HG02981 (cell line): ENCODE measurements around the gene NAPA.

ENCODE experiments used
- ATAC-seq: cut with Tn5 transposase; IDR thresholded peaks from one replicate; pipeline ENCODE4 v1.9.1; 2021; ENCODE audit warnings: mild to moderate bottlenecking, moderate library complexity; ENCODE audit not compliant: unreplicated experiment

NAPA gene

DNA sequence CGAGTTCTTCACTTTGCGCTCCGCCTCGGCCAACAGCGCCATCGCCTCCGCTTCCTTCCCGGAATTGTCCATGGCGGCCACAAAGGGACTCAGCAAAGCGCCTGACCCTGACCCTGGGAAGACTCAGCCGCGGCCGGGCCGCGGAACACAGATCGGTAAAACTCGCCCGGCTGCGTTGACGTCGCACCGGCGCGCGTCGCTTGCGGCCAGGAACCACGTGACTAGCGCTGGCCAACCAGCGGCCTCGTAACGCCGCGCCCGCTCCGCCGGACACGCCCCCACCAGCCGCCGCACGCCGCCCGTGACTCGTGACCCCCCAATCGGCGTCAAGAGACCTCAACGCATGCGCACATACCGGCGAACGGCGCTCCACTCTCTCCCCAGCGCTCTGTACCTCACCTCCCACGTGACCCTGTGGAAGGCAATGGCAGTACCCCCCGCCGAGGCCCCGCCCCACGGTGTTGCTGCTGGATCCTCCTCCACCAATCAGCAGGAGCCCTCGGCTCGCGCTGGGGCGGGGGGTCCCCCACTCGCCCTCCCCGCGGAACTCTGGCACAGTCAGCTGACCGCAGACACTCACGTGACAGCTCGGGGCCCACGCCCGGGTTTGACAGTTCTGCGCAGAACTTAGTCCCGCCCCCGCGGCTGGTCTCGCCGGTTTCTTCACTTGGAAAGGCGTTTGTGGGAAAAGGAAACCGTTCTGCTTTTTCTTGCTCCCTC lies at the start of gene NAPA:
Gene NAPA (minus strand): TSS at position 195 of the 720 bp plus-strand sequence. CDS start 123 bp downstream, at position 72.
- ATAC-seq = peak; percentile 81

DNA sequence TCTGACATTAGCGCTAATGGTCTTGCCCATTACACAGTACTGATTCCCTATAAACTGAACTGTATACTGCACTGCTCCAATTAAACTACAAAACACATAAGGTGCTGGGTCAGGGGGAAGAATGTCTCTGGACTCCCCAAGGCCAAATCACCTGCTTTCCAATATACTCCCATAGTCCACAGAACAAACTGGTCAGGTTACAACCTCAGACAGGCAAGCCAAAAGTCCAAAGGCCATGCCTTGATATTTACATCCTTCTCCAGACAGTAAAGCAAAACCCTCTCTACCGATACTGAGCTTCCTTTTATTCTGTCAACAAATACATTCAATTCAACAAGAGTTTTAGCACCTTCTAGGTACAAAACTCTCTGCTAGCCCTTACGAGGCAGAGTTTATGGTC lies 49.2 kb upstream of the NAPA start:
- no peak for ATAC-seq

DNA sequence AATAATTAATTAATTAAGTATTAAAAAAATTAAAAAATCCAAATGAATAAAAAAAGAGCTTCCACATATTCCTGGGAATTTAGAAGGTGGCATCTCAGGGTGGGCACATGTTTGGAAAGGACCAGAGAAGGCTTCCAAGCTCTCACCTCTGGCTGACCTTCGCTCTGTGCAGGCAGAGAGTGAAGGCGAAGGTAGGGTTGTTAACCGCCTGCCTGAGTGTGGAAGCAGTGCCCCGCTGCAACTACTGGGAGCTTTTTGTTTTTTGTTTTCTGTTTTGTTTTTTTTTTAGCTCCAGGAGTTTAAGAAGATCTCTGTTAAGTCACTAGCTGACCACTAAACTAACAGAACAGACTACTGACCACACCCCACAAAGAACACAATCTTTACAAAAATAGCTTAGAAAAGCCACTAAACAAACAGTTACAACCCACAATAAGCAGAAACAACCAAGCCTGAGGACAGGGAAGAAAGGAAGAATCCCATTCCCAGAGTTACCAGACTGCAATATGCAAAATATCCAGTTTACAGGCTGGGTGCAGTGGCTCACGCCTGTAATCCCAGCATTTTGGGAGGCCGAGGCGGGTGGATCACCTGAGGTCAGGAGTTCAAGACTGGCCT lies 46.7 kb upstream of the NAPA start:
- no peak for ATAC-seq

DNA sequence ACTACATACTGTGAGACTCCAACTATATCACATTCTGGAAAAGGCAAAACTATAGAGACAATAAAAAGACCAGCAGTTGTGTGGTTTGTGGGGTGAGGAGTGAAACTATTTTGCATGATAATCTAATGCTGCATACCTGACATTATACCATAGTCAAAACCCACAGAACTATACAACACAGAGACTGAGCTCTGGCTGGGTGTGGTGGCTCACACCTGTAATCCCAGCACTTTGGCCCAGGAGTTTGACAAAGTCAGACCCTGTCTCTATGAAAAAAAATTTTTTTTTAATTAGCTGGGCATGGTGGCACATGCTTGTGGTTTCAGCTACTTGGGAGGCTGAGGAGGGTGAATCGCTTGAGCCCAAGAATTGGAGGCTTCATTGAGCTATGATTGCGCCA lies 46.1 kb upstream of the NAPA start:
- ATAC-seq = no peak

DNA sequence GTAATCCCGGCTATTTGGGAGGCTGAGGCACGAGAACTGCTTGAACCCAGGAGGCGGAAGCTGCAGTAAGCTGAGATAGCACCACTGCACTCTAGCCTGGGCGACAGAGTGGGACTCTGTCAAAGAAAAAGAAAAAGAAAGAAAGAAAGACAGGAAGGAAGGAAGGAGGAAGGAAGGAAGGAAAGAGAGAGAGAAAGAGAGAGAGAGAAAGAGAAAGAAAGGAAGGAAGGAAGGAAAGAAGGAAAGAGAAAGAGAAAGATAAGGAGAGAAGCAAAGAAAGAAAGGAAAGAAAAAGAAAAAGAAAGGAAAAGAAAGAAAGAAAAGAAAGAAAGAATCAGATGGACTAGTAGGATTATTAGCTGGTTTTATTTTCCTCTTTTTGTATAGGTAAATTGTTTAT lies 35.3 kb upstream of the NAPA start:
- ATAC-seq = no peak

DNA sequence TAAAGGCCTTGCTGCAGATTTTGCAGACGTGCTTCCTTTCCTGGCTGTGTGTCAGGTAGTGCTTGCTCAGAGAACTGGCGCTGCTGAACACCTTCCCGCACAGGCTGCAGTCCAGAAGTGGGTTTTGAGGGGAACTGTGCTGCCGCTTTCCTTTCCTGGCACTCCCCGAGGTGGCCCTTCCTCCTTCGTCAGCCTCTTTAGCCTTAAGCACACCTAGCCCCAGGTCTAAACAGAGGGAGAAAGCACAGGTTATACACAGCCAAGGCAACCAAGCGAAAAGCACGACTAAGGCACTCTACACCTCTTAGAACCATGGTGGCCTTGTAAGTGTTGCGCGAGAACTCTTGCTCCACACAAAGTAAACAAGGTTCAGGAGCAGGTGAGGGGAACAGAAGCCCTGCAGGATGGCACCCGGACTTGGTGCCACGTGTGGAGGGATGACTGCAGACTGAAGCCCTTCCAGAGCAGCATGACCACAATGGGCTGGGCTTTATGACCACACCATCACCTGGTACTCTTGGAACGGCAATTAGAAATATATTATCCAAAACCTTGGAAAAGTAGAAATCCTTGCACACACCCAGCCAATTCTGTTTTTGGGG lies 34.5 kb upstream of the NAPA start:
- no peak for ATAC-seq

DNA sequence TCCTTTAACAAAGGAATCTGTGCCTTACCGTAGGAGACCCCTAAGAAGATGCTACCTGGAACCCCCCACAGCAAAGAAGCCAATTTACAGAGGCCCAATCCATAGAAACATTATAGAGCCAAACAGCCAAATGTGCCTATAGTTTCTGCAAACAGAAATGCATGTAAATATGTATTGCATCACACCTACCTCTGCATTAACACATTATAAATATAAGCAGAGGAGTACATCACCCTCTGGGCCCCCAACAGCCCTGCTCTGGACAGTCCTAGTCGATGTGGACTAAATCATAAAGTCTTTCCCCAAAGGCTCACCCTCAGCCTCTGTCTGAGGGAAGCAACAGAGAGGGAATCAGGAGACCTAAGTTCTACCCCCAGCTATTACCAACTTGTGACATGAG lies 32.3 kb upstream of the NAPA start:
- no peak for ATAC-seq

DNA sequence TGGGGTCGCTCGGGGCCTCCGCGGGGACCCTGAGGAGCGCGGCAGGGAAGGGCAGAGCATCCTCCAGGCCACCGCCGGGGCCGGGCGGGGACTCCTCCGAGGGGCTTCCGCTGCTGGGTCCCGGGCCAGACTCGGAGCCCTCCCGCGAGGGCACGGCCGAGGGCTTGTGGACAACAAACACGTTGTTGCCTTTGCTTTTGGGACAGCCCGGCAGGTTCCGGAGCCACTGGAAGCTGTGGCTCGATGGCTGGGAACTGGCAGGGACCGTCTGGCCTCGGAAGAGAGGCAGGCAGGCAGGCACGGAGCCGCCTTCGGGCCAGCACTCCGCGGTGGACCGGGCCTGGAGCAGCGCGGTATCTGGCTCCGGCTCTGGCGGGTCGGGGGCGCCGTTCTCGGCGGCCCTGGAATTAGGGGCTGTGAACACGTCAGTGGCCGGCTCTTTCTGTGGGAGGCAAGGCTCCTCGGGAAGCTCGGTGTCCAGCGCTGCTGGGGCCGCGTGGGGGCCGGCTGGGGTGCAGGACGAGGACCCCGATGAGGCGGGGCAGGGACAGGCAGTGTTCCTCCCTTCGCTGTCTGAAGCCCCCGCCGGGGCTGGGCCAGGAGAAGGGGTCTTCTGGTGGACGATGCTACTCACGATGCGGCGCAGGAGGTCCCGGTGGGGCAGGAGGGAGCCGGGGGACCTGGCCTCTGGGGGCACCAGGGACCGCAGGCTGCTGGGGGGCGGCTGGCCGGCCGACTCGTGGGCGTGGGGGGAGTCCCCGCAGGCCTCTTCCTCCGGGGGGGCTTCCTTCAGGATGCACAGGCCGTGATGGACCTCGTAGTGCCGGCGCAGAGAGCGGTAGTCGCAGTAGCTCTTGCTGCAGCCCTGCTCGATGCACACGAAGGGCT lies 30.4 kb upstream of the NAPA start:
- no peak for ATAC-seq

DNA sequence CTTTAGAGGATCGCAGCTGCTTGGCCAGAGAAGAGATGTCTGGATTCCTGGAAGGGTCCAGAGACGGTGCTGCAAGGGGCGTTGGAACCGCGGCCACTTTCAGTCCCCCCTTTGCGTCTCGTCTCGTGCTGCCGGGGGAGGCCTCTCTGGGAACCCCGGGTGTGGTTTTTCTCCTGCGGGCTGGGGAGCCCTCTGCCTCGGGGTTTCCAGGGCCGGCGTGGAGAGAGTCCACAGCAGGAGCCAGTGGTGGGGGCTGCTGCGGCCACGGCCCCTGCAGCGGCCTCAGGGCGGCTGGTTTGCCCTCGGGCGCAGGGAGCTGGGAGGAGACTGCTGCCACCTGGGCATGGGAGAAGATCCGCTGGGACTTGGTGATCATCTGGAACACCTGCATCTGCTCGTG lies 29.6 kb upstream of the NAPA start:
- ATAC-seq = no peak

DNA sequence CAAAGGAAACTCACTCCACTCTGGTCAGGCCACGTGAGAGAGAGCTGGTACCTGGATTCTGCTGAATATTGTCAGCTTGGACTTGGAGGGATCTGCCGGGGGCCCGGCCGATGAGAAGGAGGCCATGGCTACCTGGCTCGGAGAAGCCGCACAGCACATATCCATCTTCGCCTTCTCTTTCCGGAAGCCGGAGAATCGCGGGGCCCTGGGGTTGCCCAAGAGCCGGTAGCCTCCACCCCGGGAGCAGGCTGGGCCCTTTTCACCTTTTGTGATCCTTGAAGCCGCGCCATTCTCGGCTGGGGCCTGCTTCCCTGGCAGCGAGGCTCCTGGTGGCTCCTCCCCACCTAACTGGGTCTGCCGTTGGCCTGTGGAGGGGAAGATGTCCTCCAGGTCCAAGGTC lies 29.2 kb upstream of the NAPA start:
- ATAC-seq = no peak

DNA sequence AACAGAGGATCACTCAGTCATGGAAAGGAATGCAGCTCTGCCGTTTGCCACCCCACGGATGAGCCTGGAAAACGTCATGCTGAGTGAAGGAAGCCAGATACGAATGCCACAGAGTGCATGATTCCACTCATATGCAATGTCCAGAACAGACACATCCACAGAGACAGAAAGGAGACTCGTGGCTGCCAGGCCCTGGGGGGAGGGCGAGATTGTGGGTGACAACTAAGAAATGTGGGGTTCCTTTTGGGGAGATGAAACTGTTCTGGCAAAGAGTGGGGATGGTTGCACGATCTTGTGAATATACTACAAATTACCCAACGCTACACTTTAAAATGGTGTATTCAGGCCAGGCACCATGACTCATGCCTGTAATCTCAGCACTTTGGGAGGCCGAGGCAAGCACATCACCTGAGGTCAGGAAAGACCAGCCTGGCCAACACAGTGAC lies 27.2 kb upstream of the NAPA start:
- no peak for ATAC-seq

DNA sequence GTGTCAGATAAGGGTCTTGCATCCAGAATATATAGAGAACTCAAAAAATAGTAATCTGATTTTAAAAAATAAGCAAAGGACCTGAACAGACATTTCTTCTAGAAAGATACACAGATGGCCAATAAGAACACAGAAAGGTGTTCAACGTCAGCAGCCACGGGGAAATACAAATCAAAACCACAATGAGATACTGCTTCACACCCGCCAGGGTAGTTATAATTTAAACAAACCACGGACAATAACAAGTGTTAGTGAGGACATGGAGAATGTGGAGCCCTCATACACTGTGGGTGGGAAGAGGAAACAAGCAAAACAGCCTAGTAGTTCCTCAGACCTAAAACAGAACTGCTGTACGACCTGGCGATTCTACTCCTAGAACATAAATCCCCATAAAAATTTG lies 26.7 kb upstream of the NAPA start:
- ATAC-seq = no peak

DNA sequence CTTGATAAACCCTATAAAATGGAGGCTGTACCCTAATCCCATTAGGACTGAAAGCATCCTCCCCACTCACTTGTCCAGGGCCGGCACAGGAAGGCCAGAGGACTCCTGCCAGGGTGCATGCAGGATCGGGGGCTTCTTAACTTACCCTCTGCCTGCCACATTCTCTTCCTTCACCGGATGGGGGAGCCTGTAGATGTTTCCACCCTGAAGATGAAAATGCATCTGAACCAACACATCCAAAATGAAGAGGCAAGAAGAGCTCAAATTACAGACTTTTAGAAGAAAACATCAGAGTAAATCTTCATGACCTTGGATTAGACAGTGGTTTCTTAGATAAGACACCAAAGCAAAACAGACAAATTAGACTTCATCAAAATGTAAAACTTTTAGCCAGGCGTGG lies 25.9 kb upstream of the NAPA start:
- no peak for ATAC-seq

DNA sequence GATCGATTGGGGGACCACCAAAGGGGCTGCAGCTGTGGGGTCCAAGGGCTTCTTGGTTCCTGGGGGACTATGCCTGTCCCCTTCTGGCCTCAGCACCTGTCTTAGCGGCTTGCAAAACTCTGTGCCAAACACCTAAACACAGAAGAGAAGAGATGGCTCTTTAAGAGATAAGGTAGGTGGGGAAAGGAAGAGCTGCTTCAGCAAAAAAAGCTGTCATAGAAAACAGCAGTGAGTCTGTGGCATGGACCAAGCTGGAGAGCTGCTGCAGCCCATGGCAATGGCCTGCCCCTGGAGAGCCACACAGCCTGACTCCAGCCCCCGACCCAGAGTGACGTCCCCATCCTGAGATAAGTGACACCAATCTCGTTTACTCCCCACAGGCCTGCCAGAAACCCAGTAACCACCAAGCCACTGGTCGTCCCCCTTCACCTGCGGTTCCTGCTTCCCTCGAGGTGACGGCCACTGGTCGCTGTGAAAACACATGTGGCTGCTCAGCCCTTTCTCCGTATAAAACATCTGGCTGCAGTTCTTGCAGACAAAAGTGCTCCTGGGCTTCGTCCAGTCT lies 25.0 kb upstream of the NAPA start:
- ATAC-seq = no peak

DNA sequence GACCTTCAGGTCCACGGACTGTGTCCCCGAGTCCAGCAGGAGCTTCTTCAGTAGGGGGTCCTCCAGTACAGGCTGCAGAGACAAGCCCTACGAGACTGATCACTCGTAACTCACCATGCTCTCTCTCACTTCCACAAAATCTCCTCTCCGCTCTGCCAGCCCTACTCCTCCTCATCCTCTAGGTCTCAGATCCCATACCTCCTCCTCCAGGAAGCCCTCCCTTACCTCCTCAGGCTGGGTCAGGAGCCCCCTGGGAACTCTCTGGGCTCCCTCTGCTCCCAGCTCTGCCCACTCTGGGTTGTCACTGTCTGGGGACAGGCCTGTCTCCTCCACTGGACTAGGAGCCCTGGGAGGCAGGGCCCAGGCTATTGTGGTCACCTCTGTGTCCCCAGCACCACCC lies 23.9 kb upstream of the NAPA start:
- no peak for ATAC-seq

DNA sequence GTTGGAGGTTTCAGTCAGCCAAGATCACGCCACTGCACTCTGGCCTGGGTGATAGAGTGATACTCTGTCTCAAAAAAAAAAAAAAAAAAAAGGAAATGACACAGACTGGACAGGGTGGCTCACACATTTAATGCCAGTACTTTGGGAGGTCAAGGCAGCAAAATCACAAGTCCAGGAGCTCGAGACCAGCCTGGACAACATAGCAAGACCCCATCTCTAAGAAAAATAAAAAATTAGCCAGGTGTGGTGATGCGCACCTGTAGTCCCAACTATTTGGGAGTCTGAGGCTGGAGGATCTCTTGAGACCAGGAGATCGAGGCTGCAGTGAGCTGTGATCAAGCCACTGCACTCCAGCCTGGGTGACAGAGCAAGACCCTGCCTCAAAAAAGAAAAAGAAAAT lies 22.6 kb upstream of the NAPA start:
- no peak for ATAC-seq

DNA sequence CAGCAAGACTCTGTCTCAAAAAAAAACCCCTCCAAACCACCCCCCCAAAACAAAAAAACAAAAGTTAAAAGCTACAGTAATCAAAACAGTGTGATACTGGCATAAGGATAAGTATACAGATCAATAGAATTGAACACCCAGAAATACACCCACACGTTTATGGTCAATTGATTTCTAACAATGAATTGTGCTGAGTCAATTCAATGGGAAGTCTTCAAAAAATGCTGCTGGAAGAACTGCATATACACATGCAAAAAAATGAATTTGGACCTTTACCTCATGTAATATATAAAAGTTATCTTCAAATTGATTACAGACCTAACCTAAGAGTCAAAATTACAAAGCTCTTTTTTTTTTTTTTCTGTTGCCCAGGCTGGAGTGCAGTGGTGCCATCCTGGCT lies 19.8 kb upstream of the NAPA start:
- no peak for ATAC-seq

DNA sequence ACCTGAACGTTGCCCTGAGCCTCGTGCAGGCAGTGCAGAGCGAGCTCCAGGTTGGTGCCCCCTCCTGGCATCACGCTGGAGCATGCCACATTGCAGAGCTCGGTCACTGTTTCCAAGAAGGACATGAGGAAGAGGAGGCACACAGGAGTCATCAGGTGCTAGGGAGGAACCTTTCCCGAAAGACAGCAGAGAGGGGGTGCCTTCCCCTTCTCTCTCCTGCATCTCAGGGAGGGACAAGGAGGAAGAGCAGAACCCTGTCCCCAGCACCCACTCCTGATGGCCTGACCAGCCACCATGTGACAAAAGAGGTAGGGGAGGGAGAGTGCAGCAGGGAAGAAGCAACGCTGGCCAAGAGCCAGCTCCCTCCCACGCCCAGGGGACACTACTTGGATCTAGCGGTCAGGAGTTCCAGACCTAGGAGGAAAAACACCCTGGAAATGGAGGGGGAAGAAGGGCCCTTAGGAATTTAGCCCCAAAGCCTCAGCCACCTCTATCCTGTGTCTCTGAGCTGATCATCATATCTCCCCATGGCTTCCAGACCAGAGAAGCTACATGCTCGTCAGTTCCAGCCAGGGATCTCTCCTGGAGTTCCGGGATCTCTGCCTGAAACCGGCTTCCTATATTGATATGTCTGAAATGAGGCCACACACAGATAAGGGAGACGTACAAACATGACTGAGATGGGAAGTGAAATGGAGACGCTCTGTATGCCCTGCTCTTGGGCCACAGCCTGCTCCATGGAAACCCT lies 17.0 kb upstream of the NAPA start:
- no peak for ATAC-seq

DNA sequence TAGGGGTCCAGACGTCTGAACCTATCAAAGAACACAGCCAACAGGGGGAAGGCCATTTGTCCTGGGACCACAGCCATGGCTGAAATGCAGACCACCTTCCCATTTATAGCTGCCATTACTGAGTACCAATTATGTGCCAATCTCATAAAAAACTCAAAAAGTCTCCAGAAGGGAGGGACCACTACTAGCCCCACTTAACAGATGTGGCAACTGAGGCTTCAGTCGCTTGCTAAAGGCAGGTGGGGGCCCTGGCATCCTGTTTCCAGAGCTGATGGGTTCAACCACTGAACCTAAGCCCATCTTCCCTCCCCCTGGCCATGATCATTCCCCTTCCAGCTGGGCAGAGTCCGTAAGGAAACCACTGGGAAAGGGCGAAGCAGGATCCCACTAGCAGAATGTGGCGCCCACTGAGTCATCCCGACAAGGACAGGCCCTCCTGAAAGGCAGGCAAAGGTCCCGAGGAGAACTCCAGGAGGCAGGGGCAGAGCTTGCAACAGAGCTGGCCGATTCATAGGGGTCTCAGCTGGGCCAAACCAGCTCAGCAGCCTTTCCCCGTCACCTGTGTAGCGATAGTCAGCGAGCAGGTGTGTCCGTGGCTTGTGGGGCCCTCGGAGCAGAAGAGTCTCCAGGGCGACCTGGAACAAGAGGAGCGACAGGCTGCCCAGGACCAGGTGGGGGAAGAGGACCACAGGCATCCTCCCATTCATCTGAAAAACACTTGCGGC lies 14.3 kb upstream of the NAPA start:
- ATAC-seq = no peak

DNA sequence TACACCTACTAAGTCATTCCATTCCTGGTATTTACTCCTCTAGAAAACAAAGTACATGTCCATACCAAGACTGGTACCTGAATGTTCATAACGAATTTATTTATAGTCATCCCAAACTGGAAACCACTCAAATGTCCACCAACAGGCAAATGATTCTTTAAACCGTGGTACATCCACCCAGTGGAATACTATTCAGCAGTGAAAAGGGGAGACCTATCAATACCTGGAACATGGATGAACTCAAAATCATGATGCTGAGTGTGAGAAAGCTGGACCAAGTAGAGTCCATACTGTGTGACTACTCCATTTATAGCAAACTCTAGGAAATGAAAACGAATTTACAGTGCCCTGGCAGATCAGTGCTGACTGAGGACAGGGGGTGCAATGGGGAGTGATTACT lies 11.9 kb upstream of the NAPA start:
- ATAC-seq = no peak
